ENCODE measurements around the gene CACFD1.

CACFD1 gene

DNA sequence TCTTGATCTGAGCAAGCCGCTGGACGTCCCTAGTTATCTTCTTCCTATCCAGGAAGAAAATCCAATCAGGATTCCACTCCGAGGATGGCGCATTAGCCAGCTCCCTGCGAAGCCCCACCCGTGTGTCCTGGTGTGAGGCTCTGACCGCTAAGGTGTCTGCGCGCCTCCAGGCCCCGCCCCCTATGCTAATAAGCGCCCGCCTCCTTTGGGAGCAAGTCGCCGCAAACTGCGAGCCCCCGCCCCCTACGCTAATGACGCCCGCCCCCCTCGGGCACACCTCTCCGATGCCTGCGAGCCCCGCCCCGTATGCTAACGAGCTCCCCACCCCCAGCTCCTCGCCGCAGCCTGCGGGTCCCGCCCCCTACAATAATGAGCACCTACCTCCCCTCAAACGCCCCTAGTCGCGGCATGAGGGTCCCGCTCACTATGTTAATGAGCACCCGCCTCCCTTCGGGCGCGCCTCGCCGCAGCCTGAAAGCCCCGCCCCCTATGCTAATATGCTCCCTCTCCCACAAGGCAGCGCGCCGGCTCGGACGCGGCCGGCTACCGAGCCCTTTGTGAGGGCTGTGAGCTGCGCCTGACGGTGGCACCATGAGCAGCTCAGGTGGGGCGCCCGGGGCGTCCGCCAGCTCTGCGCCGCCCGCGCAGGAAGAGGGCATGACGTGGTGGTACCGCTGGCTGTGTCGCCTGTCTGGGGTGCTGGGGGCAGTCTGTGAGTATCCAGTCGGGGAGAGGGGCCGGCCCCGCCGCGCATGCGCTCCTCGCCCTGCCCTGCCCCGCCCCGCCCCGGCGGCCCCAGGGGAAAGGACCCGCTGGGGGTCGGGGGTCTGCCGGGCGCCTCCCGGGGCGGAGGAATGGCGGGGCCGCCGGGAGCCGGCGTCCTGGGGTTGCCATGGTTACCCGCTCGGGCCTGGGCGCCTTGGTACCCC, at the start of gene CACFD1:
TSS of gene CACFD1 (plus strand) at position 503 of the 929 bp plus-strand sequence. CDS start at position 592, 89 bp downstream.
- TF ChIP-seq, protein P1, sequence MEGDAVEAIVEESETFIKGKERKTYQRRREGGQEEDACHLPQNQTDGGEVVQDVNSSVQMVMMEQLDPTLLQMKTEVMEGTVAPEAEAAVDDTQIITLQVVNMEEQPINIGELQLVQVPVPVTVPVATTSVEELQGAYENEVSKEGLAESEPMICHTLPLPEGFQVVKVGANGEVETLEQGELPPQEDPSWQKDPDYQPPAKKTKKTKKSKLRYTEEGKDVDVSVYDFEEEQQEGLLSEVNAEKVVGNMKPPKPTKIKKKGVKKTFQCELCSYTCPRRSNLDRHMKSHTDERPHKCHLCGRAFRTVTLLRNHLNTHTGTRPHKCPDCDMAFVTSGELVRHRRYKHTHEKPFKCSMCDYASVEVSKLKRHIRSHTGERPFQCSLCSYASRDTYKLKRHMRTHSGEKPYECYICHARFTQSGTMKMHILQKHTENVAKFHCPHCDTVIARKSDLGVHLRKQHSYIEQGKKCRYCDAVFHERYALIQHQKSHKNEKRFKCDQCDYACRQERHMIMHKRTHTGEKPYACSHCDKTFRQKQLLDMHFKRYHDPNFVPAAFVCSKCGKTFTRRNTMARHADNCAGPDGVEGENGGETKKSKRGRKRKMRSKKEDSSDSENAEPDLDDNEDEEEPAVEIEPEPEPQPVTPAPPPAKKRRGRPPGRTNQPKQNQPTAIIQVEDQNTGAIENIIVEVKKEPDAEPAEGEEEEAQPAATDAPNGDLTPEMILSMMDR (IDR thresholded peaks at IDR 0.05), result no peak

DNA sequence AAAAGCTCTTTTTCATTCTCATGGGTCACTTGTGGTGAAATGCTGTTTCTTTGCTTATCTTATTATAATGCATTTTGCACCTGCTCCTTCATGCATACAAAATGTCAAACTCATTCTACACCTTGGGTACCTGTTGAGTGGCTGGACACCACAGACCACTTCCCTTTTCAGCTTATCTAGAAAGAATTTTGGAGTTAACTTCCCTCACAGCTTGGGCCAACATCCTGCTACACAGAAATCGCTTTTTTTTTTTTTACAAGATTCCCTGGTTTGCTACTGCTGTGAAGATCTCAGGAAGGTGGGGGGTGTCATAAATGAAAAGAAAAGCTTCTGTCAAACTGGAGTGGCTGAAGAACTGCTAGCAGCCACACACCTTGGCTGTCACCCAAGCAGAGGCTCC, 44.6 kb upstream of the CACFD1 start:
- TF ChIP-seq, protein P1 (IDR thresholded peaks at IDR 0.05), result no peak

DNA sequence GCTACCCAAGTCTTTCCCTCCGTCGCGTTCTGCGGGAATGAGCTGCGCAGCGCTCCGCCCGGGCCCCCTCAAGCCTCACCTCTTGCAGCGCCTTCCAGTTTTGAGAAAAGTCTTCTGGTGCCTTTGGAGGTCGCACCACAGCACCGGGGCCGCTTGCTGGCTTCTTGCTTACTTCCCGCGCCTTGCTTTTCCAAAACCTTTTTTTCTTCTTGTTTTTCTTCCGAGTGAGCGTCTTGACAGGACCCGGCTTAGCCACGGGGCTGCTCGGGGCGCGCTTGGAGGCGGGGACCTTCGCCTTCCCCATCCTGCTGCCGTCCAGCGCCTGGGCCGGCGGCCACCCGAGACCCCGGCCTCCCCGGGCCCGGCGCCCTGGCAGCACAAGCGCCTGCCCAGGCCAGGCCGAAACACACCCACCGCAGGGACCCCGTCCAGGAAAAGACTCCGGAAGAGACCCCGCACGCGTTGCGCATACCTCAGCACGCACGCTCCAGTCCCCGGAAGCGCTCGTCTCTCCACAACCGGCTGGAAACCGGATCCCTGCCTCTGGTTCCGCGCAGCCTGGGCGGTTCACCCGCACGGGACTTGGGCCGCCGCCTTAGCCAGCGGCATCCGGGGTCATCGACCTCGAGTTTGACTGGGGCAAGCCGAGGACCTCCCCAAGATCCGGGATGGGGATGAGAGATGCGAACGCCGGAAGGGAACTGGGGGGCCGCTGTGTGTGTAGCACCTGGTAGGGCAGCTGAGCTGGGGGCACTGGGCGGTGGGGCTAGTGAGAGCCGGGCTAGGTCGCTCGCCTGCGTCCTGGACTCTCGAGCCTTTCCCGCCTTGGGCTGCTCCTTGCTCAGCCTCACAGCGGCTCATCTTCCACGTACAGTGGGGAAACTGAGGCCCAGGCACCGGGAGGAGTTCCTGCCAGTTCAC, 42.0 kb upstream of the CACFD1 start, which contains the start of gene REXO4:
TSS of gene REXO4 (minus strand) at position 470 of the 921 bp plus-strand sequence. CDS start at position 304, 166 bp downstream.
- TF ChIP-seq, protein P1 (IDR thresholded peaks at IDR 0.05), result no peak

DNA sequence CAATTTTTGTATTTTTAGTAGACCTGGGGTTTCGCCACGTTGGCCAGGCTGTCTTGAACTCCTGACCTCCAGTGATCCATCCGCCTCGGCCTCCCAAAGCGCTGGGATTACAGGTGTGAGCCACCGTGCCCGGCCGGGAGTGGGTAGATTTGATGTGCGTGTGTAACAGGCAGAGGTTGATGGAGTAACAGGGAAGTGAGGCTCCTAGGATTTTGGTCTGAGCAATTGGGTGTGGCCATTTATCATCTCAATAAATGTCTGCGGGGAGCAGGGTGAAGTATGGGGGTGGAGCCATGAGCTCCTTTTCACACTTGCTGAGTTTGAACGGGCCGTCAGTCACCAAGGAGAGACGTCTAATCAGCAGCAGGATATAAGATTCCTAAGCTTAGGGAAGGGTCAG, 40.8 kb upstream of the CACFD1 start:
- TF ChIP-seq, protein P1 (IDR thresholded peaks at IDR 0.05), result no peak

DNA sequence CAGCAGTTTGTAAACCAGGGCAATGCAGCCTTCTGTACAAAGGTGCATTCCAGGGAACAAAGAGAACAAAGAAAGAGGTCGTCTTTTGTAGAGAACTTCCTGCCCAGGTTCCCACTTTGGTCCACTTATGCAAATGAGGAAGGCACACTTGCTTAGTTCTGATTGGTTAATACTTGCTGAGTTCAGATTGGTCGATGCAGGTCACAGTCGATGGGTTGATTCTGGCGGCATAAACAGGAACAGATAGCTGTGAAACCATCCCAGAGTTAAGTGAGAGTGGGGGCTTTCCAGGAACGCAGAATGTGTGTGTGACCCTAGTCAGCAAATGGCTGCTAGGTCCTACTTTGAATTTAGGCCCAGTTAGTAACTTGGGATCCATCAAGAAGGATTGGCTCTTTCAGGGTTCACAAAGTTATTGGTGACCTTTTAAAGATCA, 39.4 kb upstream of the CACFD1 start:
- TF ChIP-seq, protein P1 (IDR thresholded peaks at IDR 0.05), result no peak

DNA sequence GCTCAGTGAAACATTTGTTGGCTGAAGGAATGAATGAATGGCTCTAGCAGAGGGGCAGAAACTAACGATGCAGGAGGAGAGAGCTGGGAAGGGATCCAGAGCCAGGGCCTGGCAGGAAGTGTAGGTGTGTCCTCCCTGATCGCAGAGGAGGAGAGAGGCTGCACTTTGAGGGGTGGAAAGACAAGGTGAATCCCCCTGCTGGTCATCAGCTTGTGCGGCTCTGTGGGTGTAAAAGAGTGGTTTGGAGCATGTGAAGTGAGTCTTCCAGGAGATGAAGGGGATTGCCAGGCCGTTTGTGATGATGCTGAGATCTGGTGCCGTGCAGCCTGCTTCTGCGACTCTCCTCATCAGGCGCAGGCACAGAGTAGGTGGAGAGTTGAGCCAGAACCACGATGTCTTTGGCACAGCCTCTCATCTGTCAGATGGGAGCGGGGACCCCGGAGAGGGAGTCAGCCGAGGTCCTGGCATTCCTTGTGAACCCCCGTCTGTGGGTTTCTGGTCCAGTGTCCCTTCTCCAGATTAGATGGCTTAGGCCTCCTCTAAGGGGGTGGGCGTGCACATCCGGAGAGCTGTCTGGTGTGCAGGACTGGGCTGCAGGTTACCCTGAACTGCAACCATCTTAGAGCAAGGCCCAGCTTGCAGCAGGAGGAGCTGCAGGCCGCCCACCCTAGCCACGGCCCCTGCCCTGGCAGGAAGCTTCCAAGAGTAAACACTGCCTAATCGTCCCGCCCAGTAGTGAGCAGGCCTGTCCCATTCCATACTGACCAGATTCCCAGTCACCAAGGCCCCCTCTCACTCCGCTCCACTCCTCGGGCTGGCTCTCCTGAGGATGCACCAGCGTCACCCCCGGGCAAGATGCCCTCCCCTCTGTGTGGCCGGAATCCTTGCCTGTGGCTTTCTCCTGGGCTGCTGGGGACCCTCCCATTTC, 37.9 kb upstream of the CACFD1 start, which contains the start of gene ADAMTS13:
TSS of gene ADAMTS13 (plus strand) at position 753 of the 928 bp plus-strand sequence. CDS start at position 830, 77 bp downstream.
- TF ChIP-seq, protein P1 (IDR thresholded peaks at IDR 0.05), result no peak
